SK-N-DZ (cell line): Measurements from ENCODE around the gene LSM3.

Experiments used
- DNase-seq: peaks from one replicate; pipeline ENCODE4 v3.0.0-alpha.2; 2015; ENCODE audit warnings: low spot score

LSM3 gene

DNA sequence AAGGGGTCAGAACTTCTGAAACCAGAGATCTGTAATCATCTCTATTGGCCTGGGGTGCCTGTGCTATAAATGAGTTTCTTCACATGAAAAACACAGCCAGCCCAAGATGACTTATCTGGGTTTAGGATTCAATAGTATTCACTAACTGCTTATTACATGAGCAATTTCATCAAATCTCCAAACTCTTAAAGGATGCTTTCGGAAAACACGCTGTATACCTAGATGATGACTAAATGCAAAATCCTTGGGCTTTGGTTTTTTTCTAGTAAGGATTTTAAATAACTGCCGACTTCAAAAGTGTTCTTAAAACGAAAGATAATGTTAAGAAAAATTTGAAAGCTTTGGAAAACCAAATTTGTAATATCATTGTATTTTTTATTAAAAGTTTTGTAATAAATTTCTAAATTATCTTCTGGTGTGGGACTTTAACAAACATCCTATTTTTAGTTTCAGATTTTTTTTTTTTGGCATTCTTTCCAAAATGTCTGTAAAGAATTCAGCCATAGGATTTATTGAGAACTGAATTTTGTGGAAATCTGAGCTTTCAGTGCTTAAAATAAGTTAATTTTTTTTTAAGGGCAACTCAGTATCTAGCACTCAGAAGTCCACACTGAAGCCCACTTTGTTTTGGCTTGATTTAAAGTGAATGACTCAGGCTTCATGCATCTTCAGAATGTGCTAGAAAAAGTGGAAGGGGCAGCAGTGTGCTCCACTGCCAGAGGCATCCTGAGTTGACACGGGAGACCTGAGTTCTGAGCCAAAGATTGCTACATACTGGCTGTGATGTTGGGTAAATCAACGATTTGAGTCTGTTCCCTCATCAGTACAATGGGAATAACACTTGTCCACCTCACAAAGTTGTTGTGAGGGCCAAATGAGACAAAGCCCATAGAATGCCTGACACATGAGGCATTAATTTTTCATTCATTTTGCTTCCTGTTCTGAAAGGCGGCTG, 35.1 kb upstream of the LSM3 start:
- DNase-seq: no peak

DNA sequence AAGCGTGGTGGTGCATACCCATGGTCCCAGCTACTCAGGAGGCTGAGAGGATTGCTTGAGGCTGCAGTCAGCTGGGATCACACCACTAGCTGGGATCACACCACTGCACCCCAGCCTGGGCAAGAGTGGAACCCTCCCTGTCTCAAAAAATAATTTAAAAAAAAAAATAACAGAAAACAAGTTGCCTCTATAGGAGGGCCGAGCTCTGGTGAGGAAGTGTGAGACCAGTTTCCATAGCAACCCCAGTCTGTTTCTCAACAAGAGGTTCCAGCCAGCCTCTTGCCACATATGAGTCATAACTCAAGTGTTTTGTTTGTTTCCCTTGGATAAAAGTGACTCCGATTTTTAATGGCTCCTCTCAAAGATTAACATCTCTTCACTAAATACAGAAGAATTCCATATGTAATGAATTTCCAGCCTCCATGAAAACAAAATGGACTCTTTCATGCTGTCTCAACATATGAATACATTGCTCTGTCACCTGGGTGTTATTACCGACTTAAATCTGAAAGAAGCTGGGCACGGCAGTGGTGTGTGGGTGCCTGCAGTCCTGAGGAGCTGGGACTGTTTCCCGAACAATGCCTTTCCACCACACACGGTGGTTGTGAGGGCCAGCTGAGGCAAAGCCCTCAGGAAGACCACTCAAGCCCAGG, 34.1 kb upstream of the LSM3 start:
- no peak for DNase-seq

DNA sequence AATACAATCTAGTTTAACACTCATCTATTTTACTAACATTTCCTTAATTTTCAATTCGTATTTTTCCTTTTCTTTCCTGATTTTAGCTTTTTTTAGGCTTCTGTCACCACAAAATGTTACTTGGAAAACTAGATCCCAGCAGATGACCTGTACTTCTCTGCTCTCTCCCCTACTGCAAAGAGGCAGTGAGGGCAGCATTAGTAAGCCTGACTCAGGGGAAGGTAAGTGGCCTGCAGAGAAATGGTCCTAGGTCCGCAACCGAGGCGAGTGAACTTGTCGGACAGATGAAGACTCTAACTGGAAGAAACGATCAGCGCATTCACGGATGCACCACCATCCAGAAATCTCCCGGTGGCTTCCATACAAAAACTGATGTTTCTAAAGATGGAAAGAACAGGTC, 33.4 kb upstream of the LSM3 start:
- DNase-seq: no peak

DNA sequence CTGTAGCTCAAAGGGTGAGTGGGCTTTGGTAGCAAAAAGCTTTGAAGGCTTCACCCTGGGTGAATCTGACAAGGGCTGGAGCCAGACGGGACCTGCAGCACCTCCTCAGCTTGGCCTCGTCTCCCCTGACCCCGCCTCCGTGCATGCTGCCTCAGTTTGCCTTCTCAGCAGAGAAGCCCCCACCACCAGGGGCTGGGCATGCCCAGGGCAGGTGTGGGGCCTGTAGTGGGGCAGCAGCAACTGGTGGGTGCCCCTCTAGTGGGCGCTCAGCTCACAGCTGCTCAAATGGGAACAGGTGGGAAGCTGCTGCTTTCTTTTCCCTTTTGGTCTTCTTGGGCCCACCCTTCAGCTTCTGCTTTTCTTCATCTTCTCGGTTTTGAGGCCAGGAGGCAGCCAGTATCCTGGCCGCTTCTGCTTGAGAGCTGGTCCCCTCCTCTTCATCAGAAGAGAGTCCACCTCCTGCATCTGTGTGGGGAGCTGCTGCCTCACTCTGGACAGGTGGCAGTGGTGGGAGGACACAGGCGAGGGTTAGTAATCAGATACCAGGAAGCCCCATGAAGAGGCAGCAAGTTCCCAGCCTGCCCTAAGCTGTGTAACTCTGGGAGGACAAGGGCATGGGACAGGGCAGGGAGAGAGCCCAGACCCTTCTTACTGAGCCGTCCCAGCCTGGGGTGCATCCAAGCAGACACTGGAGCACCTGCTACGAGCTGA, 32.8 kb upstream of the LSM3 start:
- DNase-seq: no peak

DNA sequence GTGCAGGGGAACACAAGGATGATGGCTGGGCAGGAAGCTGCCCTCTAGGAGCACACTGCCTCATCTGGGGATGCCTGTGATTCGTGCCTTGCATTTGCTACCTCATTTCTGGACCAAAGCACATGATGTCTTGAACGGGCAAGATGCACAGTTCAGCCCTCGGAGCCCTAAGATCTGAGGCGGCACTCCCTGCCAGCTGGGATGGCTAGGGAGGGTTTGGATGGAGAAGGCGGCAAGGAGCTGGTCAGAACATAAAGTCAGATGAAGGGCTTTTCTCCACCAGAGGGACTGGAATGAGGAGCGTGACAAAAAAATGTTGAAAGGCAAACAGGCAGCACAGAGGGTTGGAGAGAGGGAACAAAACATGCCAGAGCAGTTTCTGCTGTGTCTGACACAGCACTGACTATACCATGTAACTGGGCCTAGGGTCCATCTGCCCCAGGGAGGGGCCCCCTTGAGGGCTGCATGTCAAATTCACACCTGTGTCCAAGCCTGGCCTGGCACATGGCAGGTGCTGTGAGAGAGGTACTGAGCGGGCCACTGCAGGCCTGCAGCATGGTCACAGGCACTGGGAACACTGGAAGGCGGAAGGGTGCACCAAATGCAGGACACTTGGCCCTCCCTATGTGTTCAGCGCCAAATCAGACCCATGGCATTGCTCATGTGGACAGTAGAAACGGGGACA, 32.1 kb upstream of the LSM3 start:
- DNase-seq: no peak

DNA sequence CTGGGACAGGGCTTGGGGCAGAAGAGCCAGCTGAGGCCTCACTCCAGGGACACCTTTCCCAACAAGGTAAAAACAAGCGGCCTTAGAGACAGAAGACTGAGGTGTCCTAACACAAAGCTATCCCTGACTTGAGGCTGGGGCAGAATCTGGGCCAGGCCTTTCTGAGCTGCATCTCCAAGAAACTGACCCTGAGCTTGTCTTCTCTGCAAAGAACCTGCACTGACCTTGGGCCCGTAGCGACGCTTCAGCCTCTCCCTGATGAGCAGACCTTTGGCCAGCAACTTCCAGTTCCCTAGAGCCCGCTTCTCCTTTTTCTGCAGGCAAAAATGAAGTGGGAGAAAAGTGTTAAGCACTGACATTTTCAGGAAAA, 31.6 kb upstream of the LSM3 start:
- no peak for DNase-seq

DNA sequence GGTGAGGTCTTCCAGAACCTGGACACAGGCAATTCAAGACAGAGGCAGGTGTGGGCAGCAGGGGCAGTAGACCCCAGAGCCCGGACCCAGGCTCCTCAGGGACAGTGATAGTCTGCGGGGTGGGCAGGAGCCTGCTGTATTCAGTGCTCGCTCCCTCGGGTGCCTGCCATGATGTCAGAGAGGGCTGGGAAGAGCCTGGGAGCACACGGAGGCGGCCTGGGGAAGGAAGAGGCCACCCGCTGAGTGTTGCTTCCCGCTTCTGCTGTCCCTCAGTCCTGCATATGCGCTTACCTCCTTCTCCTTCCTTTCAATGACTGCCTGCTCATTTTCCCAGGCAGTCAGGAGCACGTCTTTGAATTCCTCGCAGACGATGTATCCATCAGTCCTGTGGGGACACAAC, 31.0 kb upstream of the LSM3 start:
- DNase-seq: no peak

DNA sequence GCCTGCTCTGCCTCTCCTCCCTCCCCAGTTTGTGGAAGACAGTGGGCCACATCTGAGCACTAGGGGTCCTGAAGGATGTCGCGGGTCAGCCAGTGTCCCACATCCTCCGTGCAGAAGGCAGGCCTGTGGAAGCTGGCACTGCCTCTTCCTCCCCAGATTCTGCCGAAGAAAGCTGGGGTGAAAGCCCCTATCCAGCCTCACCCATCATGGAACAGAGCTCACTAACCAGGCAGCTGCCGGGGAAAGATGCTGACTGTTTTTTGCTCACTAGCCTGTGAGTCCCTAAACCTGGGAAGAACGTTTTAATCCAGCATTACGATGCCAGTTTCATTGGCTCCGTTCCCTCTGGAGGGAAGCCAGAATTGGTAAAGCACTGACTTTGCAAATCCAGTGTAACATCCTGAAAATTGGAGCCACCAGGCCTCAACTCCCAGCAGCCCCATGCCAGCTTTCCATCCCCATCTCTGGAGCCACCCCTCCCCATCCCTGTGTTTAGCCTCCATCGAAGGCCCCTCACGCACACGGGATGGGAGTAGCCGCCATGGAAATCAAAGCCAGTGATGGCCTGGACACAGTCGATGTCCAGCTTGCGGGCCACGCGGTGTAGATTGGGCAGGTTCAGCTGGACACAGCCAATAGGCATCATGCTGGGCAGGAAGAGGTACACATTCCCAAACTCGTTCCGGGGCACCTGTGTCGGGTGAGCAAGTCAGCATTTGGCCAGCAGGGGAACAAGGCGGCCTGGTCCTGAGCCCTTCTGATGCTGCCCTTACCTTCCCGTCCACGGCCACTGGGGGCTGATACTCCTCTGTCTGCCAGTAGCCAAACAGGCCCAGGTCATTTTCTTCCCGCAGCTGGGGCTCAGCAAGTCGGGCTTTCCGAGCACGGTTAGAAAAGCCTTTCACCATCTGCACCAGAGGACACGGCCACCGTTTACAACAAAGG, 30.3 kb upstream of the LSM3 start:
- DNase-seq: no peak

DNA sequence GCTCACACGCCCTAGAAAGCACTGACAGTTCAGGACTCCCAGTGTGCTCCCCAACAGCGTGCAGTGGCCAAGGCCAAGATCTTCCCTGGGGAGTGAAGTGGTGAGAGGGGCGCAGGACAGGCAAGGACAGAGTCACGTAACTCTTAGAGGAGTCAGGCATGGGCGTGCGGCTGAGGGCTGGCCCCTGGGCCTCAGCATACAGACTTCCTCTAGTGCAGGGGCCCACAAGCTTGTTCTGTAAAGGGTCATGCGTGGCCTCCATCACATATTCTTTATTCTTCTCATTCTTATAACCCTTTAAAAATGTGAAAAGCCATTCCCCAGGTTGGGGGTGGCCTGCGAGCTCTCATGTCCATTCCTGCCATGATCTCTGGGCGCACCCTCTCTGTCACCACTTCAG, 28.5 kb upstream of the LSM3 start:
- DNase-seq: no peak

DNA sequence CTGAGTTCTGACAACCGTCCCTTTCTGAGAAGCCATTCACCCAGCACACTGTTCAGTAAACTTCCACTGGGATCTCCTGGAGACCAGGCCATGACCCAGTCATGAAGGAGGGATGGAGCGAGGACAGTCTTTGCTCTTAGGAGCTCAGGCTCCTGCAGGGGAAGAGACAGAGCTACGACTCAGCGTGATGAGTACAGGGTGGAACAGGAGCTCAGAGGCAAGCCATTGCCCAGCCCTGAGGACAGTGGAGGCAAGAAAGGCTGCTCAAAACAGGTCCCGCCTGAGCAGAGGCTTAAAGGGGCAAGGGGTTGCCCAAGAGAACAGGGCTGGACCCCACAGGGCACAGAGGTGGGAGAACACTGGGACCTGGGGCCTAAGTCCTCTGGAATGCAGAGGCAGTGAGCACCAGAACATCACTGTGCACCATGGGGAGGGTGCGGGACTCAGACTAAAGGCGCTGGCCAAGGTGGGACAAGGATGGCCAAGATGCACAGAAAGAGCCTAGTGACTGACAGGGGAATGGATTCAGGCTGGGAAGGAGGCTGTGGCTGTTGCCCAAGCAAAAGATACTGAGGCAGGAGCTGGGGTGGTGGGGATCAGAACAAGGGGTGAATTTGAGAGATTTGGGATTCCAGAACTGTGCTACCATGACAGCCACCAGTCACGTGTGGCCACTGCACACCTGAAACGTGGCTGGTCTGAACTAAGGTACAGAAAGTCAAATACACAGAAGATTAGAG, 28.0 kb upstream of the LSM3 start:
- DNase-seq: no peak

DNA sequence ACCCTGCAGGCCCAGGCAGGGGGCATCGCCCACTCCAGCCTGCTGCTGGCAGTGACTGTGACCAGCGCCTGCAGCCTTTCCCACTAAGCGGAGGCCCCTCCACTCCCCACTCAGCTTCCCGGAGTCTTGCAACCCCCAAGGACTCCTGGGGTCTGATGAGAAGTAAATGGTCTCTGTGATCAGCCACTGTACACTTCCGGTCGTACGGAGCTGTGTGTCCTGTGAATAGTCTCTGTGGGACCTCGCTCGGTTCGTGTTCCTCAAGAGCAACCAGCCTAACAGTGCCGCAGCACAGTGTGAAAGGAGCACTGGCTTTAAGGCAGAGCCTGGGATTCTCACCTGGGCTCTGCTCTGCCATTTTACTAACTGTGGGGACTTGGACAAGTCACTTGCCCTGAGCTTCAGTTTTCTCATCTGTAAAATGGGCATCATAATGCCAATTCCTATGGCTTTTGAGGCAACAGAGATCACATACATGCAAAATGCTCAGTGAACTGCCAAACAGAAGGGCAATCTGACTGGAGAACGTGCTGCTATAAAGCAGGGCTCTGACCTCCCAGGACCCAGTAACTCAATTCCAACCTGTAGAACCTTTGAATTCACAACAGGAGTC, 27.0 kb upstream of the LSM3 start:
- no peak for DNase-seq

DNA sequence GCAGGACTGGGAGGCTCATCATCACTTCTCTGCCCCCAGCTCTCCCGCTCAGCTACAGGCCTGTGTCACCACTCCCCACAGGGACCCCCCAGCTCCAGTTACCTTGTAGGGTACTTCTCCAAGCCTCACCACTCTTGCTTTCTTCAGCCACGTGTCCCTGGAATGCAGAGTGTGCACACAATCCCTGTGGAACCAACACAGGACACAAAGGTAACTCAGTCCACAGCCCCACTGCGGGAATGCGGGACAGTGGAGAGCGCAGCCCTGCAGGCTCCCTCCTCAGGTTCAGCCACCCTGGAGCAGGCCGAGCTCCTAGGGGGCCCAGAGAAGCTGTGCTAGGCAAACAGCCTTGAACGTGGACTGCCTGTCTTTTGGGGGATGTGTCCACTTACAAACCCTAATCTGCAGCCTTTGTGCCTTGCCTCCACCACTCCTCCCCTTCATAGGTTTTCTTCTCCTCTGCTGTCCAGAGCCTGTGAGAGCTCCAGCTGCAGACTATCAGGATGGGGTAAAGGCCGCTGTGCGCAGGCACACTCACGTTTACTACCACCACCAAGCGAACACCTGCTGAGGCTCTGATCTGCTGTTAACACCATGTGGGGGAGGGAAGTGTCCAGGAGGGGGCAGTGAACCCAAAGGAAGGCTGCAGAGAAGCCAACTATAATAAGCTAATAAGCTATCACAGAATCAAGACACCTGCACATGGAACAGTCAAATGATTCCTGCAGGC, 26.2 kb upstream of the LSM3 start:
- no peak for DNase-seq

DNA sequence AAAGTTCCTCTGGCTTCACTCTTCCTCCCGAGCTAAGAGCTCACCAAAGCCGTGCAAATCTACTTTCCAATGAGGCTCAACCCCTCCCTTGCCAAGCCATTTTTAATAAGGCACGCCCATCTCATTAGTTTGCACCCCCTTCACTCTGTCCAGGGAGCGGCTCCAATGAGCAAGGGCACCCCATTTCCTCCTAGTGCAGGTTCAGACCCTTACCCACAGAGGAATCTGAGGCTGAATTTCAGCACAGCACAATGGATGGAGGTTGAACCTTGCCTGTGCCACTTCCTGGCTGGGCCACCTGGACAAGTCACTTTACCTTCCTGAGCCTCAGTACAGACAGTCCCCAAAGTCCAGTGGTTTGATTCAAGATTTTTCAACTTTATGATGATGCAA, 25.7 kb upstream of the LSM3 start:
- DNase-seq: no peak

DNA sequence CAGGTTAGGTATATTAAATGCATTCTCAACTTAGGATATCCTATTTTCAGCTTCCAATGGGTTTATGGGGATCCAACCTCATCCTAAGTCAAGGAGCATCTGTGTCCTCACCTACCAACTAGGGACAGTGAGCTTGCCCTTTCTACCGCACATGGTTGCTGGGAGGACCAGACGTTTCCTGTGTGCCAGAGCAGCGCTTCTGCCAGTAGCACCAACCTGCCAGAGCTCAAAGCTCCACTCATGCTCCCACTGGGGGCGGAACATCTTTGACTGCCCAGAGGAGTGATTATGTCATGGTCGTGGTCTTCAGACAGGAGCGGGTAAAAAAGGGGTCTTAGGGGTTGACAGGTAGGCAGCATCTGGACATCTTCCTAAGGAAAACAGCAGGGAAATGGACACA, 25.0 kb upstream of the LSM3 start:
- no peak for DNase-seq

DNA sequence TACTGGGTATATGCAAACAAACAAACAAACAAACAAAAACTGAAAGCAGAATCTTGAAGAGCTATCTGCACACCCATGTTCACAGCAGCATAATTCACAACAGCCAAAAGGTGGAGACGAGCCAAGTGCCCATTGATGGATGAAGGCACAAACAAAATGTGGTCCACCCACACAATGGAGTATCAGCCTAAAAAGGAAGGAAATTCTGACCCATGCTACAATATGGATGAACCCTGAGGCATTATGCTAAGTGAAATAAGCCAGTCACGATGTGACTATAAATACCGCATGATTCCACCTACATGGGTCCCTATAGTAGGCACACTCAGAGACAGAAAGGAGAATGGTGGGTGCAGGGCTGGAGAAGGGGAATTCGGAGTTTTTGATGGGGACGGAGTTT, 24.3 kb upstream of the LSM3 start:
- DNase-seq: no peak

DNA sequence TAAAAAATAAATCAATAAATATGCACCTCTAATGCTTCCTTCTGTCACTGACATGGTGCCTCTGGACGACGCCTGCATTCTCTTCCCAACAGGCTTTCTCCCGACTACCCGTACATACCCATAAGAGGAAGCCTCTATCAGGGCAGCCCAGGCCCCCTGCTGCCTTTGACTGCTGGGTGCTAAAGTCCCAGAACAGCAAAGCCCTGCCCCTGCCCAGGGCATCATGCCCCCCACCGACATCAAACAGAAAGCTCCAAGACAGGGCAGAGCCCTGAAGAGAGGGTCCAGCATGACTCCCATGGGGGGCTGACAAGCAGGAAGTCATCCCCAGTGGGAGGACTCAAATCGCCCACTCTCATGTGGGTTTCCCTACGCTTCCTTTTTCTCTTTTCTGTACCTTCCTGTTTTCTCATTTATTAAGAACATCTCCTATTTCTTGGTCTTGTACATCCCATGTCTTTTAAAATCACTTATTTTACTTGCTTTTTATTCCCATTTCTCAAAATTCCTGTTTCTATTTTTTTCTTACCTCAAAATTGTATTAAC, 23.6 kb upstream of the LSM3 start:
- no peak for DNase-seq

DNA sequence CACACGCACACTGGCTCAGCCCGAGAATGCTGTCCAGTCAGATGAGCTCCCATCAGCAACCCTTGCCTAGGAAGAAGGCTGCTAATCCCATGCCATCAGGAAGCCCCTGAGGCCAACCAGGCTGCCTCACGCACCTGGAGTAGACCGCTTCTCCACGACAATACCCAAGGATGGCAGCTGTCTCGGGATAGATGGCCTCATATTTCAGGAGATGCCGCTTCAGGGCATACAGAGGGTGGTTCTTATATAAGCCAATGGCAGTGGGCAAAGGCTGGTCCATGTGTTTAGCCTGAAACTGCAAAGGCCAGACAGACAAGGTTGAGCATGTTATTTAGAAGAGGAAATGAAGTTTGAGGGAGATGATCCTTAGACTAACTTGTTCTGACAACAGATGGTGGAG, 22.4 kb upstream of the LSM3 start:
- DNase-seq: no peak

DNA sequence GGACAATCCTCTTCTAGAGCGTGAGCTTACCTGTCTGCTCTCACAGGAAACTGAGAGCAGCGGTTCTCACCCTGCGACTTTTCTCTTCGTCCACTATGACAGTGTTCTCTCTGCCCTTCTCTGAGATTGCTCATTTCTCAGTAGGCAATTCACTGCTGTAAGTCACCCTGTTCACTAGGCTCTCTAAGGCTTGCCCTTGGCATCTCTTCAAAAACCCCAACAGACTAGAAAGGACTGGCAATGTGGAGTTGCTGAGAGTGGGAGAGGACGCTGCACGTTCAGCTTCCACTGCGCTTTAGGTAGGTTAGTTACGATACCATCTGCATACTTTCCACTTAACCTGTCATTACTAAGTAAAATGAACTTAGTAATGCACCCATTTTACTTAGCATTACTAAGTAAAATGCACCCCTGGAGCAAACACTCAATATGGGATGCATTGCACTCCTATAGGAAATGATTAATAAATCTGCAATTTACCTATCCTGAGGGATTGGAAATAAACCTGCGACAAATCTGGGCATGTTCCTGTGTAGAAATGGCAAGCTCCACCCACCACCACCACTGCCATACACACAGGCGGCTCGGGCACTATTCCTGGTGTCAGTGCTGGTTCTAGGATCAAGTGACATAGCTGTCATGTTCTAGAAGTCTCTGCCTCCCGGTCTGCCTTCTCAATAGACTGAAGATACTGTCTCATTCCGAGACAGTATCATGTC, 21.6 kb upstream of the LSM3 start:
- no peak for DNase-seq
